ENCODE measurements around the gene SHKBP1. TPM values are rescaled to one million over a fixed set of nuclear protein-coding genes. Genes with fewer than 3 reads are reported as not detected.

The SHKBP1 gene
- total and polyA plus RNA-seq, 2 of the 8 experiments (the other 6 are each of a cell fraction or from before 2014, with no cell fraction given): 74.6 to 98.8 TPM

DNA sequence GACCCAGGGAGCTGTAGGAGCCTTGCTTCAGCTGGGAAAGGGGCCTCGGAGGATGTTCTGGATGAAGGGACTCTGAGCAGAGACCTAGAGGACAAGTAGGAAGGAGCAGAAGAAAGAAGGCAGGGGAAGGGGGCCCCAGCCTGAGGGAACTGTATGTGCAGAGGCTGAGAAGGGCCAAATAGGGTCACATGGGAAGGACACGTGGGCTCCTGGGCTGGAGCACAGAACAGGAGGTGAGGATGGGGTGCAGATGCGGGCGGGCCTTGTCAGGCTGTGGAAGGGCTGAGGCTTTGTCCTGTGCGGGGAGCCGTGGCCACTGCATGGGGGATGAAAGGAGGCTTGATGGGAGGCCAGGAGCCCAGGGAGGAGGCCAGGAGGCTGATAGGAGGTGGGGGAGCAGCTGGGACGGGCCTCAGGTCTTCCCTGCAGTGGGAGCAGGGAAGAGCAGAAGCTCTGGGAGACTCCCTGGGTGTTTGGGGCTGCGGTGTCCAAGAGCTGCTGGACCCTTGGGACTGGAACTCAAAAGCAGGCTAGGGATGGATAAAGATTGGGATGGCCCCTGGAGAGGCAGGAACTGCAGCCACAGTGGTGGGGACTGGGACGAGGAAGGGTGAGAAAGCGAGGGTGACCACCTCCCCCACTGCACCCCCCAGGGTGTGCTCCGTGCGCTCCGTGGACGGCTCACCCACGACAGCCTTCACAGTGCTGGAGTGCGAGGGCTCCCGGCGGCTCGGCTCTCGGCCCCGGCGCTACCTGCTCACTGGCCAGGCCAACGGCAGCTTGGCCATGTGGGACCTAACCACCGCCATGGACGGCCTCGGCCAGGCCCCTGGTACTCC, 13.1 kb downstream of the SHKBP1 start:
- no peaks in the 10 kb centered on the region; the same call in 1 of the 2 replicates for H3K23me2 ChIP-seq (ENCODE audit: low read depth, low read length)
- FAIRE-seq (no peak), DNase-seq (ENCODE audit: low read depth in 1 of 2, low spot score in 2 of 2) (no peak)
- 94% methylated on average over 24 of the region's 26 CpGs; no CpG with 5 or more reads in 1 of the 2 experiments for WGBS, 2 experiments (ENCODE audit: extremely low coverage in 1 of 2, insufficient coverage in 1 of 2, insufficient read length in 1 of 2, insufficient replicate concordance in 2 of 2, low coverage in 1 of 2, low lambda C conversion rate in 2 of 2, missing lambda C conversion rate in 1 of 2)
- H3K27ac ChIP-seq (ENCODE audit: low read depth, low read length): no peak overlapping the region
- H3K4me3 ChIP-seq (ENCODE audit: extremely low read depth in 1 of 4, insufficient read depth in 2 of 4, low read depth in 3 of 4, low read length in 4 of 4): no peak overlapping the region
- H4K20me1 ChIP-seq (replicated peaks in 1 of 2; ENCODE audit: control insufficient read depth in 1 of 2, insufficient read depth in 2 of 2, low read length in 2 of 2): peaks cover 0 to 7% of the 10 kb centered on the region in 2 experiments
- H4K5ac ChIP-seq (ENCODE audit: insufficient read length, low read depth, low read length): no peak overlapping the region
- no peaks in the 10 kb centered on the region for H3K79me1 ChIP-seq (ENCODE audit: low read depth, low read length)
- H3K23ac ChIP-seq (ENCODE audit: insufficient read length): no peak overlapping the region
- no peak overlapping the region for H2BK12ac ChIP-seq (ENCODE audit: low read depth, low read length)
- no peak overlapping the region for H3K56ac ChIP-seq (replicated peaks; ENCODE audit: insufficient read length, low read depth, low read length)
- no peak overlapping the region for H4K8ac ChIP-seq (ENCODE audit: extremely low read depth, insufficient read depth, low read length)
- no peaks in the 10 kb centered on the region for H3K79me2 ChIP-seq (ENCODE audit: control insufficient read depth in 1 of 2, insufficient read depth in 2 of 2, low read length in 2 of 2)
- H3K4me1 ChIP-seq (replicated peaks in 1 of 4; ENCODE audit: control insufficient read depth in 3 of 4, insufficient read depth in 4 of 4, low read length in 3 of 4): peaks cover 0 to 4% (median 1%) of the 10 kb centered on the region in 4 experiments; a peak in 3 of 7 replicates
- H2BK5ac ChIP-seq (ENCODE audit: low read depth, low read length): no peak overlapping the region
- H3K9ac ChIP-seq (replicated peaks in 1 of 4; ENCODE audit: extremely low read depth in 1 of 4, low read depth in 3 of 4, low read length in 3 of 4): no peak overlapping the region
- POLR2A ChIA-PET (ENCODE audit: partially characterized antibody): interaction anchor here (0.5 to 1.2 kb wide), 3 partner anchors 9 to 21 kb away, joined by 3 to 4 read pairs (median 3); no protein-coding TSS in a partner anchor
- H3K9me3 ChIP-seq (ENCODE audit: insufficient read depth in 2 of 2, low read depth in 1 of 2, low read length in 1 of 2): no peaks in the 10 kb centered on the region
- H3K18ac ChIP-seq (ENCODE audit: extremely low read depth, low read length): no peak overlapping the region
- H2BK15ac ChIP-seq (ENCODE audit: low read length): no peak overlapping the region
- no peak overlapping the region for H2BK120ac ChIP-seq (replicated peaks; ENCODE audit: low read depth, low read length)
- no peak overlapping the region for H2AK5ac ChIP-seq (ENCODE audit: low read depth, low read length)
- CTCF ChIA-PET (ENCODE audit: partially characterized antibody): interaction anchor here (0.5 to 1.5 kb wide), 3 partner anchors 9 to 1955 kb away, joined by 3 read pairs; no protein-coding TSS in a partner anchor
- H4K91ac ChIP-seq (replicated peaks; ENCODE audit: insufficient read length, low read length): no peak overlapping the region
- H3K14ac ChIP-seq (ENCODE audit: insufficient read length): no peak overlapping the region
- no peak overlapping the region for H2AFZ ChIP-seq (ENCODE audit: low read length)
- TF ChIP-seq CHD1 (IDR thresholded peaks at IDR 0.05; ENCODE audit: low read depth, low read length) (no peak), EGR1 (IDR thresholded peaks at IDR 0.05; ENCODE audit: borderline replicate concordance, low read depth, low read length) (no peak), GTF2F1 (IDR thresholded peaks at IDR 0.05; ENCODE audit: borderline replicate concordance, low read depth, low read length) (no peak), SAP30 (IDR thresholded peaks at IDR 0.05; ENCODE audit: insufficient read depth, insufficient replicate concordance, low read length) (no peak), YY1 (IDR thresholded peaks at IDR 0.05; ENCODE audit: low read depth, low read length) (no peak), RXRA (IDR thresholded peaks at IDR 0.05; ENCODE audit: insufficient read depth, low read depth, low read length) (no peak), RBBP5 (IDR thresholded peaks at IDR 0.05; ENCODE audit: borderline replicate concordance, low read depth, low read length) (no peak)
- TF ChIP-seq, protein P1, sequence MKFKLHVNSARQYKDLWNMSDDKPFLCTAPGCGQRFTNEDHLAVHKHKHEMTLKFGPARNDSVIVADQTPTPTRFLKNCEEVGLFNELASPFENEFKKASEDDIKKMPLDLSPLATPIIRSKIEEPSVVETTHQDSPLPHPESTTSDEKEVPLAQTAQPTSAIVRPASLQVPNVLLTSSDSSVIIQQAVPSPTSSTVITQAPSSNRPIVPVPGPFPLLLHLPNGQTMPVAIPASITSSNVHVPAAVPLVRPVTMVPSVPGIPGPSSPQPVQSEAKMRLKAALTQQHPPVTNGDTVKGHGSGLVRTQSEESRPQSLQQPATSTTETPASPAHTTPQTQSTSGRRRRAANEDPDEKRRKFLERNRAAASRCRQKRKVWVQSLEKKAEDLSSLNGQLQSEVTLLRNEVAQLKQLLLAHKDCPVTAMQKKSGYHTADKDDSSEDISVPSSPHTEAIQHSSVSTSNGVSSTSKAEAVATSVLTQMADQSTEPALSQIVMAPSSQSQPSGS (IDR thresholded peaks at IDR 0.05; ENCODE audit: low read length): no peak
- TF ChIP-seq, protein P2, sequence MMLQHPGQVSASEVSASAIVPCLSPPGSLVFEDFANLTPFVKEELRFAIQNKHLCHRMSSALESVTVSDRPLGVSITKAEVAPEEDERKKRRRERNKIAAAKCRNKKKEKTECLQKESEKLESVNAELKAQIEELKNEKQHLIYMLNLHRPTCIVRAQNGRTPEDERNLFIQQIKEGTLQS (IDR thresholded peaks at IDR 0.05; ENCODE audit: insufficient read depth, low read depth, low read length): no peak
- H3K36me3 ChIP-seq (ENCODE audit: control insufficient read depth in 2 of 4, insufficient read depth in 4 of 4, low read length in 3 of 4): peaks cover 2 to 14% (median 10%) of the 10 kb centered on the region in 4 experiments; a peak in 6 of 8 replicates
- no peaks in the 10 kb centered on the region for H3K27me3 ChIP-seq (replicated peaks in 1 of 4; ENCODE audit: control insufficient read depth in 3 of 4, extremely low read depth in 1 of 4, insufficient read depth in 3 of 4, low read length in 3 of 4)
- H3K4me2 ChIP-seq (ENCODE audit: insufficient read depth in 1 of 2, low read depth in 2 of 2, low read length in 2 of 2): no peak overlapping the region
- H2BK20ac ChIP-seq (ENCODE audit: low read length): no peak overlapping the region
- no peak overlapping the region for H3K4ac ChIP-seq (replicated peaks; ENCODE audit: insufficient read length, low read depth, low read length)
